HG03135 (cell line): Measurements from ENCODE around the gene OR5H14.
"Not testable (repeated sequence)": the region's sequence is repeated elsewhere in the genome, so short reads cannot be mapped to it uniquely, and the experiment has no call there.

Experiments
- ATAC-seq: cut with Tn5 transposase; IDR thresholded peaks from one replicate; pipeline ENCODE4 v1.9.1; 2021; ENCODE audit warnings: mild to moderate bottlenecking, moderate library complexity; ENCODE audit not compliant: unreplicated experiment

The OR5H14 gene

GRCh38 chr3:98196293-98196692 is 49.0 kb downstream of the OR5H14 start:
- ATAC-seq, result not testable (repeated sequence)

DNA sequence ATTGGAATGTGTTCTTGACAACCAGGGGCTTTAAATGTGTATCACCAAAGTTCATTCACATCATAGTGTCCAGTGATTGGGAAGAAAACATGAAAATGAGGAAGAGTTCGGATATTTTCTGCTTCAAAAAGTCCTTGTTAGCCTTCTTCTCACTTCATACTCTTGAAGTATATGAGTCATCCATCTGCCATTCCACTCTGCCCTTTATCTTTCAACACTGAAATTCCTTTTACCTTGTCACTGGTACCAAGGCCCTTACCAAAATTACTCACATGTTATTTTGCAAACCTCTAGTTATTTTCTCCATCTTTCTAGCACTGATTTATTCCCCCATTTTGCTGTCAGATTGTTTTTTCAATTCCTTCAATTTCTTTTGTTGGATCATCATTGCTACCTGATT is 51.7 kb downstream of the OR5H14 start:
- ATAC-seq, result no peak
